Measurements from ENCODE around the gene LRRC75A.
"Not testable (repeated sequence)": the region's sequence is repeated elsewhere in the genome, so short reads cannot be mapped to it uniquely, and the experiment has no call there.

The LRRC75A gene

DNA sequence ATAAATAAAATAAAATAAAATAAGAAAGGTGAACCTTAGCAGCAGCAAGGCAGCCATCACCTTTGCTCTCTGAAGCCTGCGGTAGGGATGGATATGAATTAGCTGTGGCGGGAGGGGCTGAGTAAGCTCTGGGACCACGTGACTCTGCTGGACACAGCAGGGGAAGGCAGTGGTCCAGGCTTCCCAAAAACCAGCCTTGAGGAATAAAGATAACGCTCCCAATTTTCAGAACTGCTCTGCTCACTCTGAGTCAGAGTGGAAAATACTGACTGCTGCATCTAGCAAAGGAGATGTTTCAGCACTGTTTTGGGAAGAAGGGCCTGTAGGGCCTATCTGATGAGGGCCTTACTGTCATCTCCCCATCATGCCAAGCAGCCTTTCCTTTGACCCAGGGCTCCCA, 96.1 kb downstream of the LRRC75A start:
- not testable (repeated sequence) for DNase-seq

DNA sequence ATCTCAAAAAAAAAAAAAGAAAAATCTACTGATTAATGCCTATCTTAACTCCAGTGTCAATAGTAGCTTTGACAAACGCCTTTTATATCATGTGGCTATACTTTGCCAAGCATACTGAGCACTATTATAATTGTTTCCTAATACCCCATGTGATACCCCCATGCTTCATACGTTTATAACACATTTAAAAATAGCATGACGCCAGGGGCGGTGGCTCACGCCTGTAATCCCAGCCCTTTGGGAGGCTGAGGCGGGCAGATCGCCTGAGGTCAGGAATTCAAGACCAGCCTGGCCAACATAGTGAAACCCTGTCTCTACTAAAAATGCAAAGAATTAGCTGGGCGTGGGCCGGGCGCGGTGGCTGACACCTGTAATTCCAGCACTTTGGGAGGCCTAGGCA, 99.5 kb downstream of the LRRC75A start:
- not testable (repeated sequence) for DNase-seq
